OCI-M1 (cell line): ENCODE results near the gene OTC.

Experiments
- DNase-seq: peaks from one replicate; lab custom pipeline; 2025; lab: John Stamatoyannopoulos, UW

OTC gene

GRCh38 chrX:38468563-38469157 lies 116.3 kb downstream of the OTC start:
- no peak for DNase-seq
